ENCODE data around the gene ZNF618.

The ZNF618 gene

DNA sequence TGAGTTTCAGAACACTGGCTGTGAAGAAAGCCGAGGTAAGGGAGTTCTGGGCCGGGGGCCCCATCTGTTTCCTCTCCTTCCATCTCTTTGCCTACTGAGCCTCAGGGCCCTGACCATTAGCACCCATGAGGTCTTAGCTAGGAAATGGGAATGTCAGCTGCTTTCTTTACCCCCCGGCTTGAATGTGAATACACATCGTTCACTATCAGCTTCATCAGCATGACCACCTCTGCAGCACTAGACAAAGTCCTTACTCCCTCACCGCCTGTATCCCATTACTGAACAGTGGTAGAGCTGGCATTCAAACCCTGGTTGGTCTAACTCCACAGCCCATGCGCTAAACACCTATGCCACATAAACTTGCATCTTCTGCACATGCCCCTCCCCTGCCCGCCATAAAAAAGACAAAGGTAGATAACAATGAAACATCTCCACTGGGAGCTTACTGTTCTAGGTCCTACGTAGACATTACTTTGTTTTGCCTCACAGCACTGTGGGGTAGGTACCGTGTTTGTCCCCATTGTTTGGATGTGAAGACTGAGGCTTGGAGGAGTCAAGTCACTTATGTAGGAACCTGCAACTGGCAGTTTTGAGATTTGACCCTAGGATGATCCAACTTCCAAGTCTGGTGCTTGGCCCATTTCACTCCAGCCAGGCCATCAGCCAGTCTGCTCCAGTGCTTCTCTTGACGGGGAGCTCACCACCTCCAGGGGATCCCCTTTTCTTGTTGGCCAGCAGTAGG, 108.7 kb downstream of the ZNF618 start:
- Histone ChIP-seq H3K4me3 (ENCODE audit: low read depth in 1 of 2, low read length in 2 of 2) (no peak overlapping the region), H3K36me3 (ENCODE audit: insufficient read depth, low read length) (no peaks in the 10 kb centered on the region), H3K9me3 (ENCODE audit: low read length) (no peaks in the 10 kb centered on the region), H3K4me1 (ENCODE audit: insufficient read depth, low read length) (no peaks in the 10 kb centered on the region), H3K27ac (ENCODE audit: low read depth, low read length) (no peak overlapping the region), H3K27me3 (ENCODE audit: control insufficient read depth in 1 of 2, insufficient read depth in 2 of 2, low read length in 2 of 2) (no peaks in the 10 kb centered on the region), H3K9ac (ENCODE audit: low read length) (no peak overlapping the region)

DNA sequence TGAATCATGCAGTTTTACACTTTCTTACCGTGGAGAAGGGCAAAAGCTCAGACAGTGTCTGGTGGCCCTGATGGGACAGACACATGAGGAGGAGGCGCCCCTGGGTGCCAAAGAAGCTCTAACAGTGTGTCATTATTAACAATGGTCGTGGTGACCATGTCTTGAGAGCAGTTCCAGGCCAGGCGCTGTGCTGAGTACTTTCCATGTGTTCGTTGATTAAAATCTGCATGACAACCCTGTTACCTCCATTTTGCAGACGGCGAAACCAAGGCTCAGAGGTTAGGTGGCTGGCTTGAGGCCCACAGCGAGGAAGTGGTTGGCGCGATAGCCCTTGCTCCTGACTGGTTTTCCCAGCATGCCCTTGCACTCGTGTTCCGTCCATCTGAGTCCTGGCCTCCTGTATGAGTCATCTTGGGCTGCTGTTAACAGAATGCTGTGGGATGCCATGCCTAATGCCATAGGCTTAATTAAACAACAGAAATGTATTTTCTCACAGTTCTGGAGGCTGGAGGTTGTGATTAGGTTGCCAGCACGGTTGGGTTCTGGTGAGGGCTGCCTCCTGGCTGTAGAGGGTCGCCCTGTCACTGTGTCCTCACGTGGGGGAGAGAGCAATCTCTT, 110.0 kb downstream of the ZNF618 start:
- no peaks in the 10 kb centered on the region for H3K27me3 ChIP-seq (ENCODE audit: control insufficient read depth in 1 of 2, insufficient read depth in 2 of 2, low read length in 2 of 2)
- H3K36me3 ChIP-seq (ENCODE audit: insufficient read depth, low read length): no peaks in the 10 kb centered on the region
- no peak overlapping the region for H3K9ac ChIP-seq (ENCODE audit: low read length)

DNA sequence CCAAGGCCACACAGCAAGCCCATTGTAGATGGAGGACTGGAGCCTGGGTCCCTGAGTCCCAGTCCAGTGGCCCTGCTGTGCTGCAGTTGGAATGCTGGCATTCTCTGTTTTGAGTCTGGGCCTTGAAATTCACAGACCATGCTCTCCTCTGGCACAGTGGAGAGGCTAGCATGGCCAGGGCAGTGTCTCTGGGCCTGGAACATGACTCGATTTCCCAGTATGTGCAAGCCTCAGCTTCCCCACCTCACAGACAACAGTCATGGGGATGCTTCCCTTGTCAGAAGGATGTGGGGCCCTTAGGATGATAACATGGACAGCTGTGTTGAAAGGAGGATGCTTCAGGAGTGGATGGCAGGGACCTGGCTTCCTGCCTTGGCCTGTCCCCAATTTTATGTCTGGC, 110.8 kb downstream of the ZNF618 start:
- Histone ChIP-seq H3K9ac (ENCODE audit: low read length) (no peak overlapping the region), H3K27ac (ENCODE audit: low read depth, low read length) (no peak overlapping the region), H3K4me3 (ENCODE audit: low read depth in 1 of 2, low read length in 2 of 2) (no peak overlapping the region), H3K36me3 (ENCODE audit: insufficient read depth, low read length) (no peaks in the 10 kb centered on the region), H3K9me3 (ENCODE audit: low read length) (no peaks in the 10 kb centered on the region), H3K4me1 (ENCODE audit: insufficient read depth, low read length) (peaks cover 1% of the 10 kb centered on the region), H3K27me3 (ENCODE audit: control insufficient read depth in 1 of 2, insufficient read depth in 2 of 2, low read length in 2 of 2) (no peaks in the 10 kb centered on the region)

More for the DNA sequence above, 110.0 kb downstream of the ZNF618 start:
- no peak overlapping the region for H3K4me3 ChIP-seq (ENCODE audit: low read depth in 1 of 2, low read length in 2 of 2)
- no peak overlapping the region for H3K27ac ChIP-seq (ENCODE audit: low read depth, low read length)
- no peaks in the 10 kb centered on the region for H3K9me3 ChIP-seq (ENCODE audit: low read length)
- no peaks in the 10 kb centered on the region for H3K4me1 ChIP-seq (ENCODE audit: insufficient read depth, low read length)

DNA sequence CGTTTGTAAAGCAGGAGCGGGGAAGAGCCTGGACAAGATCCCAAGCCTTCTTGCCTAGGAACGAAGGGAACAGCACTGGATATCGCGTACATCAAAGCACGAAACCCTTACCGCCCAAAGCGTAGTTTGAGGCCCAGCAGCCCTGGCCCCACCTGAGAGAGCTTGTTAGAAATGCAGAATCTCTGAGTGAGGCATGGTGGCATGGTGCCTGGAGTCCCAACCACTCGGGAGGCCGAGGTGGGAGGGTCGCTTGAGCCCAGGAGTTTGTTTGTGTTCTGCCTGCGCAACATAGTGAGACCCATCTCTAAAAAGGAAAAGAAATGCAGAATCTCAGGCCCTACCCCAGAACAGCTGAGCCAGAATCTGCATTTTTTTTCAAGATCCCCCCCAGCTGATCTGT, 111.4 kb downstream of the ZNF618 start:
- Histone ChIP-seq H3K9ac (ENCODE audit: low read length) (no peak overlapping the region), H3K4me1 (ENCODE audit: insufficient read depth, low read length) (peaks cover 7% of the 10 kb centered on the region), H3K4me3 (ENCODE audit: low read depth in 1 of 2, low read length in 2 of 2) (no peak overlapping the region), H3K36me3 (ENCODE audit: insufficient read depth, low read length) (no peaks in the 10 kb centered on the region), H3K27me3 (ENCODE audit: control insufficient read depth in 1 of 2, insufficient read depth in 2 of 2, low read length in 2 of 2) (no peaks in the 10 kb centered on the region), H3K27ac (ENCODE audit: low read depth, low read length) (no peak overlapping the region), H3K9me3 (ENCODE audit: low read length) (no peaks in the 10 kb centered on the region)

DNA sequence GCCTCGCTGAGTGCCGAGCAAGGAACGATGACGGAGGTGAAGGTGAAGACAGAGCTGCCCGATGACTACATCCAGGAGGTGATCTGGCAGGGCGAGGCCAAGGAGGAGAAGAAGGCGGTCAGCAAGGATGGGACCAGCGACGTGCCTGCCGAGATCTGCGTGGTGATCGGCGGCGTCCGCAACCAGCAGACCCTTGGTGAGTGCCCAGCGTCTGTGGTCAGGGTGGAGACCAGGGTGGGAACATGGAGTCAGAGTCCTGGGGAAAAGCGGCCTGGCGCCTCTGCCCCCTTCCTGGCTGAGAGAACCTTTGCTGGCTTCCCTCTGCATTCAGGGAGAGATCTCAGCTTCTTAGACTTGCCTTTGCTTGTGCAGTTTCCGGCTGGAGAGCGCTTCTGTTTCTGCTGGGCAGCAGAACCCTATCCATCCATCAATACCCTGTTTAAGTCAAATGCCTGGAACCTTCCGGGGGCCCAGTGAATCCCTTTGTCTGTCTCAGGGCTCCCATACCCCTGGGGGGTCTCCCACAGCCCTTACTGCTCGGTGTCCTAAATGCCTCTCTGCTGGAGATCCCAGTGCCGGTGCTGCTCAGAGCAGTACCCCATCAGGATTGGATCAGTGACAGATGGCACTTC, 112.4 kb downstream of the ZNF618 start:
- no peak overlapping the region for H3K27ac ChIP-seq (ENCODE audit: low read depth, low read length)
- H3K4me1 ChIP-seq (ENCODE audit: insufficient read depth, low read length): peaks cover 17% of the 10 kb centered on the region
- no peaks in the 10 kb centered on the region for H3K27me3 ChIP-seq (ENCODE audit: control insufficient read depth in 1 of 2, insufficient read depth in 2 of 2, low read length in 2 of 2)
- no peak overlapping the region for H3K9ac ChIP-seq (ENCODE audit: low read length)
- H3K36me3 ChIP-seq (ENCODE audit: insufficient read depth, low read length): no peaks in the 10 kb centered on the region
- H3K9me3 ChIP-seq (ENCODE audit: low read length): no peaks in the 10 kb centered on the region
- no peak overlapping the region for H3K4me3 ChIP-seq (ENCODE audit: low read depth in 1 of 2, low read length in 2 of 2)

DNA sequence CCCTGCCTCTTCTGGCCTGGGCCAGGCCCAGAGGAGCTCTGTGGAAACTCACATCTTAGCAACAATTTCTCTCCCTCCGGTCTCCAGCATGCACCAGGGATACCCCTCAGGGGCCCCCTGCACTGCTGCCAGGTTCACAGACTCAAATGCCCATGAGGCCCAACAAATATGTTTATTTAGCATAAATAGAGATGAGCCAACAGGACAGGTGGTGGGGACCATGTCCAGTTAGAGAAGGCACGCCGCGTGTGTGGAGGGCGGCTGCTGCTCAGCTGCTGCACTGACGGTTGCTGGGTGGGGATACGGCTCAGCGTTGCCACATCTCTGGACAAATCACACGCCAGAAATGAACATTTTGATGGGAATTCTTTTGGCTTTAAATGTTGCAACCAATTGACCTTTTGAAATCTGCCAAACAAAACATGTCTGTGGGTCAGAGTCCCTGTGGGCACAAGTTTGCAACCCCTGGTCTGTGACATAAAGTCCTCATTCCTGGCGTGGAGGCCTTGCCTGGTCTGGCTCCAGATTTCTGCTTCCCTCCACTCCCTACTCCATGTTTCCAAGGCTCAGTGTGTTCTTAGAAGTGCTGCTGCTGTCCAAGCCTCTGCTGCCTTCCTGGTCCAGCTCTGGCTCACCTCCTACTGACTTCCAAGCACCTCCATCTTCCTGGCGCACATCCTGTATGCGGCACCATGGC, 113.1 kb downstream of the ZNF618 start:
- Histone ChIP-seq H3K9me3 (ENCODE audit: low read length) (no peaks in the 10 kb centered on the region), H3K4me1 (ENCODE audit: insufficient read depth, low read length) (peaks cover 23% of the 10 kb centered on the region), H3K4me3 (ENCODE audit: low read depth in 1 of 2, low read length in 2 of 2) (no peak overlapping the region), H3K27ac (ENCODE audit: low read depth, low read length) (no peak overlapping the region), H3K36me3 (ENCODE audit: insufficient read depth, low read length) (no peaks in the 10 kb centered on the region), H3K9ac (ENCODE audit: low read length) (no peak overlapping the region), H3K27me3 (ENCODE audit: control insufficient read depth in 1 of 2, insufficient read depth in 2 of 2, low read length in 2 of 2) (no peaks in the 10 kb centered on the region)

DNA sequence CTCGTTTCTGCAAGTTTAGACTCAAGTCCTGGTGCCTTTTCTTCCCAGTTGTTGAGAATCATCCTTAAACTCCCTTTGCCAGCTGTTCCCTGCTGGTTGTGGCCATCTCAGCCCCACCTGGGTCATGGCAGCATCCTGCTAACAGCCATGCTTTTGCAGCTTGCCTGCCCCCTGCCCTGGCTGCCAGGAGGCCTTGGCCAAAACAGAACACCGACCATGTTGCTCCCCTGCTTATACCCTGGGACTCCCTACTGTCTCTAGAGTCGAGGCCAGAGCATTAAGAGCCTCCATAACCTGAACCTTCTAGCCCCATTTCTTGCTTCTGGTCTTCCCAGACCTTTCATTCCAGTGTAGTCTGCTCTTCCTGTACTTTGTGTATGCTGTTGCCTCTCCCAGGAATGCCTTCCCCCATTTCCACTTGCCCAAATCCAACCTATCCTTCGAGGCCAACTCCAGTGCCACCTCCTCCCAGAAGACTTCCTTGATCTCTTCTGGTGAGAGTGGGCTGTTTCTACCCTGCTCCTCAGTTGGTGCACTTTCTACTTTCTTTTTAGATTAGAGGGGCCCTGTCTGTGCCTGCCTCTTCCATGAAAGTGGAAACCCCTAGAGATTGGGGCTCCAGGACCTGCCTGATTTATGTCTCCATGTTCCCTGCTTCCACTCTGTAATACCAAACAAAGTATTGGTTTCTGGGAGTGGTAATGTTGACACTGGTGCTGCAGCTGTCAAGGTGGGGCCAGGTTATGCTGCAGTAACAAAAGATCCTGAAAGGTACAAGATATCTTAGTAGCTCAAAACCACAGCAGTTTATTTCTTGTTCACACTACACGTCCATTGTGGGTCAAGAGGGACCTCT, 113.8 kb downstream of the ZNF618 start:
- Histone ChIP-seq H3K4me1 (ENCODE audit: insufficient read depth, low read length) (peaks cover 27% of the 10 kb centered on the region), H3K9me3 (ENCODE audit: low read length) (no peaks in the 10 kb centered on the region), H3K27ac (ENCODE audit: low read depth, low read length) (no peak overlapping the region), H3K27me3 (ENCODE audit: control insufficient read depth in 1 of 2, insufficient read depth in 2 of 2, low read length in 2 of 2) (no peaks in the 10 kb centered on the region), H3K9ac (ENCODE audit: low read length) (no peak overlapping the region), H3K4me3 (ENCODE audit: low read depth in 1 of 2, low read length in 2 of 2) (no peak overlapping the region), H3K36me3 (ENCODE audit: insufficient read depth, low read length) (no peaks in the 10 kb centered on the region)

DNA sequence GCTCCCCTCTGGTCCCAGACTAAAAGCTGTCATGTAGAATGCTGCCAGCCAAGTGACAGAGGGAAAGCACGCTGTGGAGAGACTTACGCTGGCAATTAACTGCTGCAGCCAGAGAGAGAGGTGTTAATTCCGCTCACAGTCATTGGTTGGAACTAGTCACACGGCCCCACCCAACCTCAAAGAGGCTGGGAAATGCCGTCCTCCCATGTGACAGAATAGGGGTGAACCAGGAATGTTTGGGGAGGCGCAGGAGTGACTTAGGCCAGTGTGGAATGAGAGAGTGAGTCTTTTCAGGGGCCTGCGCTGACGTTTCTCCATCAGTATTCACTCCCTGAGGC, 114.4 kb downstream of the ZNF618 start:
- H3K4me3 ChIP-seq (ENCODE audit: low read depth in 1 of 2, low read length in 2 of 2): no peak overlapping the region
- no peak overlapping the region for H3K9ac ChIP-seq (ENCODE audit: low read length)
- H3K27ac ChIP-seq (ENCODE audit: low read depth, low read length): no peak overlapping the region
- H3K4me1 ChIP-seq (ENCODE audit: insufficient read depth, low read length): peaks cover 27% of the 10 kb centered on the region
- no peaks in the 10 kb centered on the region for H3K36me3 ChIP-seq (ENCODE audit: insufficient read depth, low read length)
- H3K9me3 ChIP-seq (ENCODE audit: low read length): no peaks in the 10 kb centered on the region
- no peaks in the 10 kb centered on the region for H3K27me3 ChIP-seq (ENCODE audit: control insufficient read depth in 1 of 2, insufficient read depth in 2 of 2, low read length in 2 of 2)

DNA sequence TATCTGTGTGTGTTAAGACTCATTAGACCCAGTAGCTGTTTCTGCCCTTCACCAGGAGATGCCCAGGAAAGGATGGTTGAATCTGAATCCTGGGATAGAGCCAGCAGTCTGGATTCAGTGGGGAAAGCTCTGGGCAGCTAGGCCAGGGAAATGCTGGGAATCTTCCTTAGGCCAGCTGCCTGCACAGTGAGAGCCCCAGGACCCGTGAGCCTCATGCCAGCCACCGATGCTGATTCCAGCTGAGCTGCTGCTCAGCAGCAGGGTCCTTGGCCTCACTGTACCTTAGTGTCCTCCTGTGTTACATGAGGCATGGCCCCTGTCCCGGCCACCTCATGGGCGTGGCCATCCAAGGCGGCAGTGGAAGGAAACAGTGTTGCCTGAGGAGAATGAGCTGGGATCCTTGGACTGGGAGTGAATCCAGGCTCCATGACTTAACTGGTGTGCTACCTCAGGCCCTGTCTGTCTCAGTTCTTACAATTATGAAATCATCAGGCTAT, 114.9 kb downstream of the ZNF618 start:
- H3K27me3 ChIP-seq (ENCODE audit: control insufficient read depth in 1 of 2, insufficient read depth in 2 of 2, low read length in 2 of 2): no peaks in the 10 kb centered on the region
- no peaks in the 10 kb centered on the region for H3K9me3 ChIP-seq (ENCODE audit: low read length)
- H3K4me1 ChIP-seq (ENCODE audit: insufficient read depth, low read length): peaks cover 27% of the 10 kb centered on the region
- H3K9ac ChIP-seq (ENCODE audit: low read length): no peak overlapping the region
- H3K4me3 ChIP-seq (ENCODE audit: low read depth in 1 of 2, low read length in 2 of 2): no peak overlapping the region
- no peaks in the 10 kb centered on the region for H3K36me3 ChIP-seq (ENCODE audit: insufficient read depth, low read length)
- H3K27ac ChIP-seq (ENCODE audit: low read depth, low read length): no peak overlapping the region

DNA sequence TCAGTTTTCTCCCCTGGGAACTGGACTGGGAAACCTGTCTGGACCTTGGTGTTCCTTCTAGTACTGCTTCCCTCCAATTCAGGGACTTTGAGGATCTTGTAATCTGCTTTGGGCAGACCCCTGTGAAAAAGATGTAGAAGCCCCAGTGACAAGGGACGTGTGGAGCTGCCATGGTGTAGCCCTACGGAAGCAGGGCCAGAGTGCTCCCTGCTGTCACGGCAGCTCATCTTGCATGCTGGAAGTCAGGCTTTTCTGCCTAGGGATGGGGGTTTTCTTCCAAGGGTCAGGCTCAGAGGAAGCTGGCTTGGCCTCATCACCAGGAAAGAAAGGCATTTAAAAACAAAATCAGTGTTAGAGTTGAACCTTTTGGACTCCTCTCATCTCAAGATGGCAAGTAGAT, 115.6 kb downstream of the ZNF618 start:
- H3K27me3 ChIP-seq (ENCODE audit: control insufficient read depth in 1 of 2, insufficient read depth in 2 of 2, low read length in 2 of 2): no peaks in the 10 kb centered on the region
- no peak overlapping the region for H3K27ac ChIP-seq (ENCODE audit: low read depth, low read length)
- no peaks in the 10 kb centered on the region for H3K36me3 ChIP-seq (ENCODE audit: insufficient read depth, low read length)
- no peaks in the 10 kb centered on the region for H3K9me3 ChIP-seq (ENCODE audit: low read length)
- no peak overlapping the region for H3K9ac ChIP-seq (ENCODE audit: low read length)
- H3K4me1 ChIP-seq (ENCODE audit: insufficient read depth, low read length): peaks cover 27% of the 10 kb centered on the region
- H3K4me3 ChIP-seq (ENCODE audit: low read depth in 1 of 2, low read length in 2 of 2): no peak overlapping the region
